PFSK-1 (cell line): ENCODE measurements around the gene ATP8A1.
A peak's percentile ranks its signal among the peaks of the same experiment; 100 is the strongest.

Source experiments
- FOXP2 ChIP-seq: optimal IDR thresholded peaks from 2 replicates; pipeline ENCODE3; 2011; ENCODE audit warnings: borderline replicate concordance, control low read depth, inconsistent platforms; ENCODE audit not compliant: insufficient read depth; ENCODE audit errors: extremely low read length, extremely low read depth
- POLR2AphosphoS5 ChIP-seq: IDR thresholded peaks from 2 replicates; pipeline ENCODE4 v1.6.1; 2012; ENCODE audit warnings: low read depth, mild to moderate bottlenecking, control low read depth, low read length, moderate library complexity
- SIN3A ChIP-seq: IDR thresholded peaks from 2 replicates; pipeline ENCODE4 v1.6.1; 2012; ENCODE audit warnings: mild to moderate bottlenecking, low read length, moderate library complexity, borderline replicate concordance; ENCODE audit not compliant: insufficient read depth
- TF ChIP-seq, protein P1 (sequence below), 2 experiments: IDR thresholded peaks; 2 replicates each; pipeline versions ENCODE4 v1.6.1 to v1.8.0; 2011 to 2012; ENCODE audit warnings: low read depth in 2 of 2, low read length in 2 of 2, control low read depth in 1 of 2, inconsistent platforms in 1 of 2, mild to moderate bottlenecking in 1 of 2, moderate library complexity in 1 of 2; ENCODE audit not compliant: insufficient read depth in 1 of 2

DNA sequence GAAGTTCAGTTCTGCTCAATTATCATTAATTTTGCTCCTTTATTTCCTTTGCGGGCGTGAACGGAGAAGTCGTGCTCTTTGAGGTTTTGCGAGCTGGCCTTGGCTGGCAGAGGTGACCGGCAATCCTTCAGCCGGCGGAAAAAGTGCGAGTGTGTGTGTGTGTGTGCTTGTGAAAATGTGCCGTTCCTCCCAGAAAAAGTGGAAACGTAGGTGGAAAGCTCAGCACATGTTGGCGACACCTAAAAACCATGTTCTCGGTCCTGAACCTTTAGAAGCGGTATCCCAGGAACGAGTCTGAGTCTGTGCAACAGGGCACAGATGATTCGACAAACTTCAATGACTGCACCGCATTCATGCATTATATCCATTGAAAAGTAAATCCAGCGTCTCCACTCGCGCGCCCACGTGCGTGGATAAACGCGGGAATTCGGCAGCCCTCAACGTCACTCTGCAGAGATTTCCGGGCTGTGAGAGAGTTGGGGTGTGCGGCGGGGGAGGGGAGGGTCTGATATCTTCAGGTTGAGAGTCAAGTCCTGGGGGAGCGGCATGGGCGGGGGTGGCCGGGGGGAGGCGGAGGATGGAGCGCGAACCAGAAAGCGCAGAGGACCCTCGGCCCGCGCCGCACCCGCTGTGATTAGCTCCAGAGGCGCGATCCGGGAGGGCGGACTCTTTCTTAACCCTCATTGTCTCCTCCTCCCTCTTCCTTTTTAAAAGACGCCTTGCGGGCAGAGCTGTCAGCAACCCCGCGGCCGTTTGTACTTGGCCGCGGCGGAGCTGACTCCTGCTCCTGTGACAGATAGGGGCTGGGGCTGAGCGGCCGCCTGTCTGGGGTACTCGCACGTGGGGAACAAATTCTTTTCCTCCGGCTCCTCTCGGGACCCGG lies 259.9 kb downstream of the ATP8A1 start, which contains the start of gene SHISA3:
- TF ChIP-seq POLR2AphosphoS5 (peak; percentile 95), SIN3A (peak; percentile 67; the same call in 1 of the 2 replicates), FOXP2 (no peak)
- TF ChIP-seq, protein P1, sequence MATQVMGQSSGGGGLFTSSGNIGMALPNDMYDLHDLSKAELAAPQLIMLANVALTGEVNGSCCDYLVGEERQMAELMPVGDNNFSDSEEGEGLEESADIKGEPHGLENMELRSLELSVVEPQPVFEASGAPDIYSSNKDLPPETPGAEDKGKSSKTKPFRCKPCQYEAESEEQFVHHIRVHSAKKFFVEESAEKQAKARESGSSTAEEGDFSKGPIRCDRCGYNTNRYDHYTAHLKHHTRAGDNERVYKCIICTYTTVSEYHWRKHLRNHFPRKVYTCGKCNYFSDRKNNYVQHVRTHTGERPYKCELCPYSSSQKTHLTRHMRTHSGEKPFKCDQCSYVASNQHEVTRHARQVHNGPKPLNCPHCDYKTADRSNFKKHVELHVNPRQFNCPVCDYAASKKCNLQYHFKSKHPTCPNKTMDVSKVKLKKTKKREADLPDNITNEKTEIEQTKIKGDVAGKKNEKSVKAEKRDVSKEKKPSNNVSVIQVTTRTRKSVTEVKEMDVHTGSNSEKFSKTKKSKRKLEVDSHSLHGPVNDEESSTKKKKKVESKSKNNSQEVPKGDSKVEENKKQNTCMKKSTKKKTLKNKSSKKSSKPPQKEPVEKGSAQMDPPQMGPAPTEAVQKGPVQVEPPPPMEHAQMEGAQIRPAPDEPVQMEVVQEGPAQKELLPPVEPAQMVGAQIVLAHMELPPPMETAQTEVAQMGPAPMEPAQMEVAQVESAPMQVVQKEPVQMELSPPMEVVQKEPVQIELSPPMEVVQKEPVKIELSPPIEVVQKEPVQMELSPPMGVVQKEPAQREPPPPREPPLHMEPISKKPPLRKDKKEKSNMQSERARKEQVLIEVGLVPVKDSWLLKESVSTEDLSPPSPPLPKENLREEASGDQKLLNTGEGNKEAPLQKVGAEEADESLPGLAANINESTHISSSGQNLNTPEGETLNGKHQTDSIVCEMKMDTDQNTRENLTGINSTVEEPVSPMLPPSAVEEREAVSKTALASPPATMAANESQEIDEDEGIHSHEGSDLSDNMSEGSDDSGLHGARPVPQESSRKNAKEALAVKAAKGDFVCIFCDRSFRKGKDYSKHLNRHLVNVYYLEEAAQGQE (IDR thresholded peaks at IDR 0.05; ENCODE audit: insufficient read depth in 1 of 2, low read depth in 2 of 2, low read length in 2 of 2), result peak in 1 of 2 experiments; percentile 71; a peak in 1 of 4 replicates
